Thymus (tissue), 2 donors: ENCODE data around the gene AMN1. TPM values are rescaled to one million over a fixed set of nuclear protein-coding genes. Genes with fewer than 3 reads are reported as not detected.

Source experiments
- polyA plus RNA-seq: library from polyadenylated mRNA; stranded (reverse); fragments of 200-250 nt; gene quantifications from one replicate; pipeline ENCODE4 v1.2.3, GENCODE V29; 2013
- total RNA-seq: library from RNA; stranded (reverse); fragments of 120-200 nt; gene quantifications from one replicate; pipeline ENCODE4 v1.2.4, GENCODE V29; 2013
- donor health status: healthy.

AMN1 gene
- total and polyA plus RNA-seq, 2 donors: 23.5 to 24.4 TPM

Other genes with a start within 250 kb of the AMN1 start
- gene DENND5B, start 137.9 kb downstream of the AMN1 start, total RNA-seq: 2.9 TPM
- gene DENND5B, start 137.9 kb downstream of the AMN1 start, polyA plus RNA-seq: 2.3 TPM
- 0.94 TPM for gene ETFBKMT, start 69.3 kb downstream of the AMN1 start, total RNA-seq
- gene ETFBKMT, start 69.3 kb downstream of the AMN1 start, polyA plus RNA-seq: 1.5 TPM
- 75.2 TPM for gene RESF1, start 230.4 kb upstream of the AMN1 start, total RNA-seq
- gene RESF1, start 230.4 kb upstream of the AMN1 start, polyA plus RNA-seq: 323 TPM